Erythroblast (primary cell): ENCODE measurements around the gene DIPK1A.

ENCODE experiments used
- GATA1 ChIP-seq: IDR thresholded peaks from 2 replicates; pipeline ENCODE4 v1.6.1; 2011; ENCODE audit warnings: low read depth, mild to moderate bottlenecking, control low read depth, low read length, moderate library complexity
- POLR2A ChIP-seq: IDR thresholded peaks from 2 replicates; pipeline ENCODE4 v1.6.1; 2011; ENCODE audit warnings: mild to moderate bottlenecking, low read length

DNA sequence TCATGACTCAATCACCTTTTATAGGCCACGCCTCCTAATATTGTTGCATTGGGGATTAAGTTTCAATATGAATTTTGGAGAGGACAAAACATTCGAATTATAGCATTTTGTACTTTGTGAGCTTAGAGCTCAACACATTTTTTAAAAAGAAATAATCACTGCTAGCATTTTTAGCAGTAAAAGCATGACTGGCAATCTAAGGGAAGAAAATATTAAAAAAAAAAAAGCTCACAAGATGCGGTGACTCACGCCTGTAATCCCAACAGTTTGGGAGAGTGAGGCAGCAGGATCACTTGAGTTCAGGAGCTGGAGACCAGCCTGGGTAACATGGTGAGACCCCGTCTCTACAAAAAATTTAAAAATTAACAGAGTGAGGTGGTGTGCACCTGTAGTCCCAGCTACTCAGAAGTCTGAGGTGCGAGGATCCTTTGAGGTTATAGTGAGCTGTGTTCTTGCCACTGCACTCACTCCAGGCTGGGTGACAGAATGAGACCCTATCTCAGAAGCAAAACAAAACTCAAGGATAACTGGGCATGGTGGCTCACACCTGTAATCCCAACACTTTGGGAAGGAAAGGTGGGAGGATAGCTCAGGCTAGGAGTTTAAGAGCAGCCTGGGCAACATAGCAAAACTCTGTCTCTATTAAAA, 28.8 kb upstream of the DIPK1A start:
- no peak for TF ChIP-seq POLR2A
- TF ChIP-seq GATA1: no peak
